OCI-LY7 (cell line): Measurements from ENCODE around the gene BRAF.

ENCODE experiments used
- CTCF ChIP-seq: fragments of 200-600 bp; sonication (generic); conservative IDR thresholded peaks from 2 replicates; pipeline ENCODE4 v1.5.1; 2014; ENCODE audit warnings: mild to moderate bottlenecking, antibody characterized with exemption, low read length, moderate library complexity, mixed read lengths
- EZH2phosphoT487 ChIP-seq: fragments of 200-600 bp; sonication (generic); IDR thresholded peaks from 2 replicates; pipeline ENCODE4 v1.6.1; 2018; ENCODE audit warnings: low read depth, borderline replicate concordance, mild to moderate bottlenecking, mixed run types, antibody characterized with exemption, low read length, moderate library complexity, mixed read lengths

- TF ChIP-seq CTCF, result no peak
- TF ChIP-seq EZH2phosphoT487, result no peak
Measured at GRCh38 chr7:140896996-140897395, 27.7 kb downstream of the BRAF start.
